HepG2 (cell line): Measurements from ENCODE around the gene HOXD4. TPM values are rescaled to one million over a fixed set of nuclear protein-coding genes. Genes with fewer than 3 reads are reported as not detected.
A peak's percentile ranks its signal among the peaks of the same experiment; 100 is the strongest.

Source experiments
- CEBPG ChIP-seq: IDR thresholded peaks from 2 replicates; pipeline ENCODE4 v1.6.1; 2016
- CHD4 ChIP-seq: fragments of 200-600 bp; sonication (generic); IDR thresholded peaks from 2 replicates; pipeline ENCODE4 v1.7.0; 2017; ENCODE audit warnings: mild to moderate bottlenecking, low read length, borderline replicate concordance
- EP300 ChIP-seq, 3 experiments: sonication (generic) in 1 of 3; formaldehyde crosslinking in 1 of 3; IDR thresholded peaks; 2 replicates each; pipeline versions ENCODE4 v1.5.1 to v1.6.1; 2011 to 2020; ENCODE audit warnings: low read depth in 2 of 3, low read length in 2 of 3, borderline replicate concordance in 1 of 3, improper control_type of control experiment in 1 of 3, mild to moderate bottlenecking in 1 of 3, missing genetic modification reagents in 1 of 3, moderate library complexity in 1 of 3
- GTF3A ChIP-seq: sonication (generic); formaldehyde crosslinking; conservative IDR thresholded peaks from 2 replicates; pipeline ENCODE4 v1.4.0; 2020; ENCODE audit warnings: mild to moderate bottlenecking, missing genetic modification reagents
- HMG20B ChIP-seq: conservative IDR thresholded peaks from 2 replicates; pipeline ENCODE4 v1.6.1; 2016; ENCODE audit warnings: missing genetic modification reagents, missing compliant biosample characterization
- KDM4B ChIP-seq: sonication (generic); formaldehyde crosslinking; IDR thresholded peaks from 2 replicates; pipeline ENCODE4 v1.4.0; 2020; ENCODE audit warnings: missing genetic modification reagents
- KDM5B ChIP-seq: sonication (generic); formaldehyde crosslinking; IDR thresholded peaks from 2 replicates; pipeline ENCODE4 v1.4.0; 2020; ENCODE audit warnings: missing genetic modification reagents, mild to moderate bottlenecking, borderline replicate concordance
- MEIS2 ChIP-seq: sonication (generic); formaldehyde crosslinking; IDR thresholded peaks from 2 replicates; pipeline ENCODE4 v1.9.0; 2021; ENCODE audit warnings: mild to moderate bottlenecking, missing genetic modification reagents
- MXD1 ChIP-seq: sonication (generic); formaldehyde crosslinking; IDR thresholded peaks from 2 replicates; pipeline ENCODE4 v1.4.0; 2020; ENCODE audit warnings: mild to moderate bottlenecking, missing genetic modification reagents
- NFE2L1 ChIP-seq: sonication (generic); formaldehyde crosslinking; IDR thresholded peaks from 2 replicates; pipeline ENCODE4 v1.4.0; 2020; ENCODE audit warnings: missing genetic modification reagents, mild to moderate bottlenecking, borderline replicate concordance
- NR0B2 ChIP-seq: sonication (generic); formaldehyde crosslinking; IDR thresholded peaks from 2 replicates; pipeline ENCODE4 v1.4.0; 2020; ENCODE audit warnings: mild to moderate bottlenecking, missing genetic modification reagents
- NR2F1 ChIP-seq, 2 experiments: fragments of 450-650 bp in 1 of 2; formaldehyde crosslinking in 1 of 2; IDR thresholded peaks; 2 replicates each; pipeline versions ENCODE4 v1.5.0 to v1.6.1; 2016 to 2020; ENCODE audit warnings: mild to moderate bottlenecking in 1 of 2, missing compliant biosample characterization in 1 of 2, missing genetic modification reagents in 1 of 2, moderate library complexity in 1 of 2
- TBX3 ChIP-seq: fragments of 450-650 bp; IDR thresholded peaks from 2 replicates; pipeline ENCODE4 v1.6.1; 2017; ENCODE audit warnings: antibody characterized with exemption, mild to moderate bottlenecking, inconsistent platforms, borderline replicate concordance
- TFDP1 ChIP-seq: IDR thresholded peaks from 2 replicates; pipeline ENCODE4 v1.6.1; 2016; ENCODE audit warnings: missing compliant biosample characterization, missing genetic modification reagents, borderline replicate concordance
- ZBTB26 ChIP-seq: IDR thresholded peaks from 2 replicates; pipeline ENCODE4 v1.6.1; 2016; ENCODE audit warnings: missing compliant biosample characterization, missing genetic modification reagents, borderline replicate concordance
- ZBTB37 ChIP-seq: sonication (generic); formaldehyde crosslinking; IDR thresholded peaks from 2 replicates; pipeline ENCODE4 v1.4.0; 2020; ENCODE audit warnings: mild to moderate bottlenecking, missing genetic modification reagents
- ZGPAT ChIP-seq: IDR thresholded peaks from 2 replicates; pipeline ENCODE4 v1.6.1; 2016; ENCODE audit warnings: mild to moderate bottlenecking
- ZNF343 ChIP-seq: sonication (generic); formaldehyde crosslinking; IDR thresholded peaks from 2 replicates; pipeline ENCODE4 v1.4.0; 2020; ENCODE audit warnings: mild to moderate bottlenecking, missing genetic modification reagents
- ZNF350 ChIP-seq: sonication (generic); formaldehyde crosslinking; IDR thresholded peaks from 2 replicates; pipeline ENCODE4 v1.4.0; 2020; ENCODE audit warnings: mild to moderate bottlenecking, low read depth, missing genetic modification reagents, borderline replicate concordance
- ZNF501 ChIP-seq: sonication (generic); formaldehyde crosslinking; IDR thresholded peaks from 2 replicates; pipeline ENCODE4 v1.5.1; 2020; ENCODE audit warnings: mild to moderate bottlenecking, moderate library complexity, missing genetic modification reagents
- ZNF773 ChIP-seq: sonication (generic); formaldehyde crosslinking; IDR thresholded peaks from 2 replicates; pipeline ENCODE4 v1.4.0; 2020; ENCODE audit warnings: missing genetic modification reagents, borderline replicate concordance
- polyA plus RNA-seq, 8 experiments: library from polyadenylated mRNA; depleted of rRNA in 3 of 8; stranded (reverse) in 7 of 8; unstranded in 1 of 8; fragments of >200 nt; fragmentation: Illumina TruSeq in 4 of 8; extraction: Trizol in 4 of 8; gene quantifications; 2 replicates each; pipeline versions ENCODE4 v1.2.1 to v1.2.3, GENCODE V29; 2011 to 2016; ENCODE audit warnings: low read depth in 4 of 8, missing spikeins in 1 of 8, mixed read lengths in 1 of 8; ENCODE audit not compliant: insufficient read depth in 1 of 8
- total RNA-seq, 5 experiments: library from RNA; depleted of rRNA; stranded (reverse); fragments of >200 nt; fragmentation: Illumina TruSeq; extraction: Trizol; gene quantifications; 2 replicates each; pipeline ENCODE4 v1.2.3, GENCODE V29; 2016; ENCODE audit warnings: low read depth in 1 of 5

HOXD4 gene
- total and polyA plus RNA-seq, 2 of the 13 experiments (the other 11 are each of a cell fraction or from before 2014, with no cell fraction given): not detected

GRCh38 chr2:176187899-176188773, 36.8 kb downstream of the HOXD4 start, which contains the start of gene HOXD1 (continued):
- no peak; the same call in 1 of the 2 replicates for TF ChIP-seq MXD1
- peak; percentile 80 for TF ChIP-seq ZNF501
- TF ChIP-seq ZGPAT: no peak
- TF ChIP-seq NFE2L1 (CRISPR knock-in tag): no peak
- no peak; the same call in 1 of the 2 replicates for TF ChIP-seq ZNF350 (CRISPR knock-in tag)
- TF ChIP-seq KDM4B (CRISPR knock-in tag): 0 out of 2 replicates have a peak, but pooled peaks have one; percentile 14
- peak; percentile 61; the same call in 1 of the 2 replicates for TF ChIP-seq ZNF343
- peak; percentile 14; the same call in 1 of the 2 replicates for TF ChIP-seq MEIS2 (CRISPR knock-in tag)
- no peak for TF ChIP-seq HMG20B (CRISPR knock-in tag)
- peak; percentile 65; the same call in 1 of the 2 replicates for TF ChIP-seq TFDP1 (CRISPR knock-in tag)
- TF ChIP-seq ZNF773 (CRISPR knock-in tag): no peak
- 0 out of 2 replicates have a peak, but pooled peaks have one; percentile 43 for TF ChIP-seq ZBTB37
- no peak for TF ChIP-seq GTF3A (CRISPR knock-in tag)
- peak in 1 of 2 experiments; percentile 17; a peak in 1 of 4 replicates for TF ChIP-seq EP300 (IDR thresholded peaks at IDR 0.05; ENCODE audit: low read depth in 2 of 2, low read length in 2 of 2)
- no peak for TF ChIP-seq EP300 (CRISPR knock-in tag; IDR thresholded peaks at IDR 0.05; ENCODE audit: borderline replicate concordance)
- no peak for TF ChIP-seq CEBPG (CRISPR knock-in tag)
- TF ChIP-seq KDM5B (CRISPR knock-in tag): peak; percentile 77
- TF ChIP-seq ZBTB26 (CRISPR knock-in tag): 0 out of 2 replicates have a peak, but pooled peaks have one; percentile 25
- 0 out of 2 replicates have a peak, but pooled peaks have one; percentile 38 for TF ChIP-seq CHD4
- no peak for TF ChIP-seq NR0B2 (CRISPR knock-in tag)
- no peak for TF ChIP-seq NR2F1 (CRISPR knock-in tag; IDR thresholded peaks at IDR 0.05)
- no peak for TF ChIP-seq TBX3
